ENCODE results near the gene UHRF1. TPM values are rescaled to one million over a fixed set of nuclear protein-coding genes. Genes with fewer than 3 reads are reported as not detected.

Gene UHRF1
- total RNA-seq, 1 donor from 2014 or later = 0.32 TPM

DNA sequence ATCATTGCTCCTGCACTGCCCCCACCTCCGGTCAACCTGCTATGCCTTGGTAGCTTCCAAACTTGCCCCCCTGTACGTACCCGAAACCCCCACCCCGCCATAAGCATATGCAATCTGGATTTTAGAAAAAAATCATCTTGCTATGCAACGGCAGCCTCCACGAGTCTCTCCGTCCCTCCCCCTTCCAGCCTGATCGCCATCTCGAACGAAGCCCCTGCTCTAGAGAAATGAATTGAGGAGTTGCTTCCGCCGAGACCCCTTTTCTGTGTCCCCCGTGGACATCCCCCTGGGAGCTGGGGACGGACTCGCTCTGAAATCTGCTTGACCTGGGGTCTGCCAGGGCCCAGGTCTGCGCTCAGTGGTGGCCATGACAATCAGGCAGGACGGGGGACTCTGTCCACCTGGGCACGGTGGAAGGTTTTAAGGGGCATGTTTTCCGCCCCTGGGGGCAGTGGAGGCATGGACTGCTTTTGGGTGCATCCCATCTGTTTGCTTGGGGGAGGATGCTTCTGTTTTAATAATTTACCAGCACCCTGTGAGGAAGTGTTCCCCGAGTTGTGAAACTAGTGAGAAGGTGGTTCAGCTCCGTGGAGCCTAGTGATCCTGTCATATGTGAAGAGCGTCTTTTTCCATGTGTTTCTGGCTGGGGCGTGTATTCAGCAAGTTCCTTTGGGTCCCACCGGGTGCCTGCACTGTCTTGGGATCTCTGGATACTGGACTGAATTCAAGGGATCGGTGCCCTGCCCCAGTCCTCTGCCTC, 60.7 kb downstream of the UHRF1 start:
- TF ChIP-seq, protein P1, sequence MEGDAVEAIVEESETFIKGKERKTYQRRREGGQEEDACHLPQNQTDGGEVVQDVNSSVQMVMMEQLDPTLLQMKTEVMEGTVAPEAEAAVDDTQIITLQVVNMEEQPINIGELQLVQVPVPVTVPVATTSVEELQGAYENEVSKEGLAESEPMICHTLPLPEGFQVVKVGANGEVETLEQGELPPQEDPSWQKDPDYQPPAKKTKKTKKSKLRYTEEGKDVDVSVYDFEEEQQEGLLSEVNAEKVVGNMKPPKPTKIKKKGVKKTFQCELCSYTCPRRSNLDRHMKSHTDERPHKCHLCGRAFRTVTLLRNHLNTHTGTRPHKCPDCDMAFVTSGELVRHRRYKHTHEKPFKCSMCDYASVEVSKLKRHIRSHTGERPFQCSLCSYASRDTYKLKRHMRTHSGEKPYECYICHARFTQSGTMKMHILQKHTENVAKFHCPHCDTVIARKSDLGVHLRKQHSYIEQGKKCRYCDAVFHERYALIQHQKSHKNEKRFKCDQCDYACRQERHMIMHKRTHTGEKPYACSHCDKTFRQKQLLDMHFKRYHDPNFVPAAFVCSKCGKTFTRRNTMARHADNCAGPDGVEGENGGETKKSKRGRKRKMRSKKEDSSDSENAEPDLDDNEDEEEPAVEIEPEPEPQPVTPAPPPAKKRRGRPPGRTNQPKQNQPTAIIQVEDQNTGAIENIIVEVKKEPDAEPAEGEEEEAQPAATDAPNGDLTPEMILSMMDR (IDR thresholded peaks at IDR 0.05) = no peak
- Histone ChIP-seq H3K36me3 (no peaks in the 10 kb centered on the region), H3K4me1 (peaks cover 9 to 18% of the 10 kb centered on the region in 2 donors), H3K27me3 (no peaks in the 10 kb centered on the region), H3K27ac (peak overlapping the region in 1 of 2 donors; percentile 15), H3K4me3 (peak overlapping the region; percentile 62 to 90), H3K9me3 (no peaks in the 10 kb centered on the region)
- intact Hi-C loops (cut with DNase I) = loop anchor here (2.0 to 10.0 kb wide), 6 partner anchors 61 to 1208 kb away; partner anchors contain the start of genes APBA3, DPP9, MRPL54 and PLIN3
- no peak for DNase-seq (ENCODE audit: low spot score in 2 of 2)

DNA sequence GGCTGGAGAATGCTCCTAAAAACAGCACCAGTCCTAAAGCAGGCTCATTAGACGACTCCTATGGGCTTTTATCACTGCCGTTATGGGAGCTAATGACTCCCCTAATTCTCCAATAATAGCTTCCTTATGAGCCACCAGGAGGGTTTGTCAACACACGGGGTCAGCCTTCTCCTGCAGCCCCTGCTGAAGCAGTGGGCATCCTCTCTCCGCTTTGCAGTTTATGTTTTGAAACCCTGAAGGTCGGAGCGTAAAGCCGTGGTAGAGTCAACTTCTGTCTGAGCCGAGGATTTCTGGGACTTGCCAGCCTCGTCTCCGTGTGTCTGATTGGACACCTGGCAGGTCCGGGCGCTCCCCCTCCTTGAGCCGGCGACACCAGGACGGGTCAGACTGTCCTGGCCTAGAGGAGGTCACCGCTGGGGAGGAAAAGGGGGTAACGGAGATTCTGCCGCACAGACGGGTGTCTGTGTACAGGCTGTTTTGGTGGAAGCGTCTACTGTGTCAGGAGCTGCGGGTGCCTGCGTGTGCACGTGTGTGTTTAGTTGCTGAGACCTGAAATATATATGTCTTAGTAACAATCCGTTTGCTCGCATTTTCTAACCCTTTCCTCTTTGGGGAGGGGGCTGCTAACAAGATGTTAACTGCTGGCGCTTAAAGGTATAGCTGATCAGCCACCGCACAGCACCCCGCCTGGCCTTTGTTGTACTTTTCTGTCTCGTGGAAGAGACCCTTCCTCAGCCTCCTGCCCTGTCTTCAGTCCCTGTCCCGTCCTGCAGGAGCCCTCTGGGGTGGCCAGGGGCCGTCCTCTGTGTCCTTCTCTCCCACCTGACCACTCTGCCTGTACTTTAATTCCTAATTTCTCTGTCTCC, 61.5 kb downstream of the UHRF1 start:
- peaks cover 9 to 21% of the 10 kb centered on the region in 2 donors for H3K4me1 ChIP-seq
- H3K27me3 ChIP-seq = no peaks in the 10 kb centered on the region
- H3K27ac ChIP-seq = peak overlapping the region in 1 of 2 donors; percentile 15

DNA sequence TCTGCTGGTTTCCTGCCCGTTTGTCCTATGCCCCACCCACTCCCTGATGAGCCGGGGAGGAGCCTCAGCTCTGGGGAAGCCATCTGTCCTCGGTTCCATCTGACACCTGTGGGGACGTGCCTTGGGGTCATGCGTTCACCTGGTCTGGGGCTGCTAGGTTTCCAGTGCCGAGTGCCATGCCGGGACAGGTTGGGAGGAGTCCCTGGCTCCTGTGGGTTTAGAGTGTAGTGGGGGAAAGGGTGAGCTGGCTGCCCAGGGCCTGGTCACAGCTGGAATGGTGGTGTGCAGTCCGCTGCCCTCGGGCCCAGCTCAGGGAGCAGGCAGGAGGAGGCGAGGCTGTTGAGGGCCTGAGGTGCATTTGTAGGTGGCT, 62.1 kb downstream of the UHRF1 start:
- Histone ChIP-seq H3K9me3 (no peaks in the 10 kb centered on the region), H3K27me3 (no peaks in the 10 kb centered on the region), H3K27ac (no peak overlapping the region), H3K4me1 (peaks cover 9 to 24% of the 10 kb centered on the region in 2 donors), H3K36me3 (no peaks in the 10 kb centered on the region), H3K4me3 (peak overlapping the region; percentile 62 to 90)
- TF ChIP-seq, protein P1 (IDR thresholded peaks at IDR 0.05) = no peak
- no peak for DNase-seq (ENCODE audit: low spot score in 2 of 2)
- intact Hi-C loops (cut with DNase I) = no loop called here

More for the DNA sequence above, 61.5 kb downstream of the UHRF1 start:
- intact Hi-C loops (cut with DNase I) = no loop called here
- Histone ChIP-seq H3K36me3 (no peaks in the 10 kb centered on the region), H3K4me3 (peak overlapping the region; percentile 62 to 90), H3K9me3 (no peaks in the 10 kb centered on the region)
- TF ChIP-seq, protein P1 (IDR thresholded peaks at IDR 0.05) = no peak
- DNase-seq (ENCODE audit: low spot score in 2 of 2) = no peak

DNA sequence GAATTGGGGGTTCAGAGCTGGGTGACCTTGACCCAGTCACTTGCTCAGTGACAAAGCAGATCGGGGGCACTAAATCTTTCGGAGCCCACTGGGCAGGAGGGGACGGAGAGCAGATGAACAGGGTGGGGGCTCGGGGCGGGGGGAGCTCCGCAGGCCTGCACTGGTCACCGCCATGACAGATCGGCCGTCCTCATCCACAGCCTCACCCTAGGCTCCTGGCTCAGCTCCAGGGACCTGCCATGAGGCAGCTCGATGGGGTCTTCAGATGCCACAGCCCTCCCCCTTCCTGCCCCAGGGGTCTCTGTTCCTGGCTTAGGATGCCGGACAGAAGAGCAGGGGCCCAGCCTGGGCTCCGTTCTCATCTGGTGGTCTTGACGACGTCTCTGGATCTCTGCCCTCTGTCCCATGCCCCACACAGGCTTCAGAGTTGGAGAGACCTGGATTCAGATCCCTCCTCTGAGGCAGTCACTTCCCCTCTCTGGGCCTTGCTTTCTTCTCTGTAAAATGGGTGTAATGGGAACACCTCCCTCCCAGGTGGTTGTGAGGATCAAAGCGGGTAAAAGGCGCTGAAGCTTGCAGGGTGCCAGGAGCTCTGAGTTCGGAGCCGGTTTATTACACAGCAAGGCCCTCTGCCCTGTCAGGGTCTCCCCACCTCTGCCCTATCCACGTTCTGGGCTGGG, 62.7 kb downstream of the UHRF1 start:
- no peak for DNase-seq (ENCODE audit: low spot score in 2 of 2)
- Histone ChIP-seq H3K36me3 (no peaks in the 10 kb centered on the region), H3K27ac (no peak overlapping the region), H3K27me3 (no peaks in the 10 kb centered on the region), H3K9me3 (no peaks in the 10 kb centered on the region), H3K4me3 (peak overlapping the region; percentile 62 to 90), H3K4me1 (peaks cover 9 to 28% of the 10 kb centered on the region in 2 donors)
- intact Hi-C loops (cut with DNase I) = no loop called here
- TF ChIP-seq, protein P1 (IDR thresholded peaks at IDR 0.05) = no peak

DNA sequence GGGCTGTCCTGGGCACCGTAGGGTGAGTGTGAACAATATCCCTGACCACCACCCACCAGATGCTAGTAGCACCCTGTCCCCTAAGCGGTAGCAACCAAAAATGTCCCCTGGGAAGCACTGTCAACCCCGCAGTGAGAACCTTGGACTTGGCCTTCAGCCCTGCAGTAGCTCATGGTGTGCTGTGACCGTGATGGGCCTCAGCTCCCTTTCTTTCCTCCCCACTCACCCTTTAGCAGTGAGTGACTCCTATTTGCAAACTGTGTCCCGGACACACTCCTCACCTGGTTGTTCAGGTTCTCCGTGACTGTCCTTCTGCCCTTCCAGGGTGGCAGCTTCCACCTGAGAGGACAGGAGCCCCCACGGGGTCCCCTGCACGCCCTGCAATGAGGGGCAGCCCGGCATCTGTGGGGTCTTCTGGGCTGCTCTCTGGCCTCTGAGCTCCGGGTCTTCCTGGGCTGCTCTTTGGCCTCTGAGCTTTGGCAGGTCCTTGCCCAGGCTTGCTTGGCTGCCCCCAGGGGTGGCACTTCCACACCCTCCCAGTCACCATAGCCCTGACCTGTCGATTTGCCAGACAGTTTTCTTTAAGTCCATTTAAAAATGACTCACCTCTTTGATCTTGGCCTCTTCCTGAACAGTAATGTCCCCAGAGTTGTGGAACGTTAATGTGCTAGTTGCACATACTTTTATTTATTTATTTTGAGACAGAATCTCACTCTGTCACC, 63.4 kb downstream of the UHRF1 start:
- intact Hi-C loops (cut with DNase I) = no loop called here
- H3K27me3 ChIP-seq = no peaks in the 10 kb centered on the region
- no peak for DNase-seq (ENCODE audit: low spot score in 2 of 2)
- H3K9me3 ChIP-seq = no peaks in the 10 kb centered on the region
- no peaks in the 10 kb centered on the region for H3K36me3 ChIP-seq
- no peak overlapping the region for H3K4me3 ChIP-seq
- H3K27ac ChIP-seq = no peak overlapping the region
- TF ChIP-seq, protein P1 (IDR thresholded peaks at IDR 0.05) = no peak
- peaks cover 16 to 35% of the 10 kb centered on the region in 2 donors for H3K4me1 ChIP-seq
